ENCODE data around the gene MTX1.

MTX1 gene

GRCh38 chr1:155263067-155263466, 54.6 kb downstream of the MTX1 start:
- no peak for DNase-seq

All from stimulated activated CD4-positive, alpha-beta T cell treated with anti-CD3 and anti-CD28 coated beads, Interleukin-2, amount 100 ng/mL, for 48 hours (primary cell).